Epithelial cell of esophagus (primary cell): Measurements from ENCODE around the gene PRR5L.

ENCODE experiments used
- DNase-seq: peaks from one replicate; pipeline ENCODE4 v3.0.0; 2010; ENCODE audit warnings: low read depth
- H3K4me3 ChIP-seq: 2 replicates; pipeline ENCODE4 v1.5.1; 2011; ENCODE audit warnings: mild to moderate bottlenecking, low read length, control low read depth
- TF ChIP-seq, protein P1 (sequence below): IDR thresholded peaks from 2 replicates; pipeline ENCODE4 v1.5.1; 2011; ENCODE audit warnings: low read depth, mild to moderate bottlenecking, low read length, control low read depth, inconsistent platforms; ENCODE audit not compliant: insufficient read depth; ENCODE audit errors: missing control alignments

Gene PRR5L

DNA sequence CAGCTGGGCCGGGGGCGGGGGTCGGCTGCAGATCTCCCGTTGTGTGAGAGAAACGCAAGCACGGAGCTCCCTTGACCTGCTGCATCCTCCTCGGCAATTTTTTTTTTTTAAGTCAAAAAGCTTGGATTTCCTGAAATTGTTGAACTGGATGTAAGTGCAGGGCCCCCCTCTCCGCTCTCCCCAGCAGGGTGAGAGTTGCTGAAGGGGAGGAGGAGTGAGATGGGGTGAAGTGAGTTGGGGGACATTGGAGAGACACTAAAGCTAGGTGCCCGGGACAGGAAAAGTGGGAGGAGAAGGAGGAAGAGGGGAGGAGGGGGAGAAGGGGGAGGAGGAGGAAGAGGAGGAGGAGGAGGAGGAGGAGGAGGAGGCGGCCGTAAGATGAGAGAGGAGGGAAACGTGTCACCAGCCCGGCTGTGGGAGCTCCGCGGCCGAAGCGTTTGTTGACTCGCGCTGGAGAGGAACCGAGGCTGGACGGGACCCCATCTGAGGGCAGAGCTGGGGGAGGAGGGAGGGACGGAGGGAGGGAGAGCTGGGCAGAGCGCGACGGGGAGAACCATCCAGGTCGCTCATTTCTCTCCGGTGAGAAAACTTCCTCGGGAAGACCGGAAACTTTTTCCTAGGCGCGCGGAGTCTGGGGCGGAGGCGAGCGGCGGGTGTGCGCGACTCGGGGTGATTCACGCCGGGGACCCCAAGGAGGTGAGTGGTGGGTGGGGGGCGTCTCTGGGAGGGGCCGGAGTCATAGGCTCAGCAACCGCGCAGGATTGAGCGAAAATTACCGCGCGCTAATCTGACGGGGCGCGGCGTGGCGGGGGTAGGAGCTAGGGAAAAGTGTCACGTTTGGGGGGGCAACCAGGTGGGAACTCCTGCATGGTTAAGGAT lies 80.2 kb downstream of the PRR5L start:
- DNase-seq, result peak; percentile 42
- TF ChIP-seq, protein P1, sequence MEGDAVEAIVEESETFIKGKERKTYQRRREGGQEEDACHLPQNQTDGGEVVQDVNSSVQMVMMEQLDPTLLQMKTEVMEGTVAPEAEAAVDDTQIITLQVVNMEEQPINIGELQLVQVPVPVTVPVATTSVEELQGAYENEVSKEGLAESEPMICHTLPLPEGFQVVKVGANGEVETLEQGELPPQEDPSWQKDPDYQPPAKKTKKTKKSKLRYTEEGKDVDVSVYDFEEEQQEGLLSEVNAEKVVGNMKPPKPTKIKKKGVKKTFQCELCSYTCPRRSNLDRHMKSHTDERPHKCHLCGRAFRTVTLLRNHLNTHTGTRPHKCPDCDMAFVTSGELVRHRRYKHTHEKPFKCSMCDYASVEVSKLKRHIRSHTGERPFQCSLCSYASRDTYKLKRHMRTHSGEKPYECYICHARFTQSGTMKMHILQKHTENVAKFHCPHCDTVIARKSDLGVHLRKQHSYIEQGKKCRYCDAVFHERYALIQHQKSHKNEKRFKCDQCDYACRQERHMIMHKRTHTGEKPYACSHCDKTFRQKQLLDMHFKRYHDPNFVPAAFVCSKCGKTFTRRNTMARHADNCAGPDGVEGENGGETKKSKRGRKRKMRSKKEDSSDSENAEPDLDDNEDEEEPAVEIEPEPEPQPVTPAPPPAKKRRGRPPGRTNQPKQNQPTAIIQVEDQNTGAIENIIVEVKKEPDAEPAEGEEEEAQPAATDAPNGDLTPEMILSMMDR, result no peak
- peak overlapping the region; percentile 81 for H3K4me3 ChIP-seq

DNA sequence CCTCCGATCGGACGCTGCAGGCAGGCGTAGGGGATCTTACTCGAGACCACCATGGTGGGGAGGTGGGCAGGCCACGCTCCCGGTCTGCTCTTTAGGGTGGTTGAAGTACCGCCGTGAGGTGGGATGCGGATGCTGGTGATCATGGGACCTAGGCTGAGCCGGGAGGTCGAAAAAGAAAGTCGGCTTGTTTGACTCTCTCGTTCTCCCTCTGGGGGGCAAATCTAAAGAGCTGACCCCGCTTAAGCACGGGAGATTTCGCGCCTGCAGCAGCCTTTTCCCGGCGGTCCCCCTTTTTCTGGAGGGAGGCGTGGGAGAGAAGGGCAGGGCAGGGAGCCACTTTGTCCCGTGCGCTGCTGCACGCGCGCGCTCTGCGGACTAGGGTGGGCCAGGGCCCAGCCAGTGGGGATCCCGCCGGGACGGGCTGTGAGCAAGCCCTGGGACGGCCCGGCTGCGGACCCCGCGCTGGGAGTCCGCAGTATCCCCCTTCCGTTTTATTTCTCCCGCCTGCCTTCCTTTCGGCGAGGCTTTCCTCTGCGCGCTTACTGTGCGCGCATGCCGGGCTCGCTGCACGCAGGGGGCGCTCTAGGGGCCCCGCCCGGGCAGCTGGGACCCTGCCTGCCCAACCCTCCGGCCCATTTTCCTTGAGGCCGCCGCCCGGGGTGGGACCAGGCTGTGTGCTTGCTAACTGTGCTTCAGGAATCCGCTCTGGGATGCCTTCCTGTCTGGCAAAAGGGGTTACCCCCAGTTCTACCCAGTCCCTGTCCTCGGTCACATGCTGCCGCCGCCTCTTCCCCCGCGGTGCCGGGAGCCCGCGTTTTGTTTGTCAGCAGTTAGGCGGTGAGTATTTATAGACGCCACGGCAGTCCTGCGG lies 81.0 kb downstream of the PRR5L start:
- peak; percentile 57 for DNase-seq
- peak overlapping the region; percentile 81 for H3K4me3 ChIP-seq
- TF ChIP-seq, protein P1, result peak; percentile 42

DNA sequence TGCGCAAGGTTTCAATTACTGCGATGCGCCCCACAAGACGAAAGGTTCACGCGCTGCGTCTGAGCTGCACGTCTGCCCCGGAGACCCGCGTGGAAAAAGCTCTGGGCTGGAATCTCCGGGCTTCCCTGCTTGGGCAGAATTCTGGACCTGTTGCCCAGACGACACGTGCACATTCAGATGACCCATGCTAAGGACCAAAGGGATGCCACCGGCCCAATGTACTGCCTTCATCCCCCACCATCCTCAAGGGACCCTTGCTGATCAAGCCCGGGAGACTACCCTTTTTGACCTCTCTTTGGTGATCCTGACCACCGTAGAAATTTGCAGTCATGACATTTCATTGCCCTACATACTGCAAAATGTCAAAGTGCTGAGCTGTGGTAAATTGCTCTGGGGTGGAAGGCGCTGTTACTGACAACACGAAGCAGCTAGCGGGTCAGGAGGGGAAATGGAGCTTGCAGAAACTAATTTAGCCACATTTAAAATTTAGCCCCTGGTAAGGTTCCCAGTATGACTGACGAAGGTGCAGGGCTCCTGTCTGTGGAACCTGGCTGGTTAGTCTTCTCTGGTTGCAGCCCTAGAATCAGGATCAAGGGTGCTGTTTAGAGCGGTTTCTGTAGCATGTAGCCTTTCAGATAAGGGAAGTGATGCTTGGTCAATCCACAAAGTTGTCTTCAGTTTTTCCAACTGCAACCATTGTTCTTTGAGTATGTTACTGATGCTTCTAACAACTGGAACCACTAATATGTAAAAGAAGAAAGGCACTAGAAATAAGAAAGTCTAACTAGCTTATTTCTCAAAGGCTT lies 81.9 kb downstream of the PRR5L start:
- no peak for DNase-seq
- H3K4me3 ChIP-seq, result peak overlapping the region; percentile 81
- TF ChIP-seq, protein P1, result no peak

DNA sequence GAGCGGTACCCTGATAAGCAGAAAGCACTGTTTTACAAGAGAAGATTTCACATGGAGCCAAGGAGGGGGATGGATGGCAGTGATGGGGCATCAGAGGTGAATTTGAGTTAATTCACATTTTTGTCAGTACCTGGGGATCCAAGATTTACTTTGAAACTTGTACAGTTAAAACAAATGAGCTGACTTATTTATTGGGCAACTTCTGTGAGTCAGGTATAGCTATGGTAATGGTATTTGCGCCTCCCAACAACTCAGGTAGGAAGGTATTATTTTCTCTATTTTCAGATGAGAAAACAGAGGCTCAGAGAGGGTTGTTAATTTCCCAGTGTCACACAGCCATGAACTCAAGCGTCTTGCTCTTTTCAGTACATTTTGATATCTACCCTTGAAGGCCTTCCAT lies 83.6 kb downstream of the PRR5L start:
- peak; percentile 56 for DNase-seq
- no peak overlapping the region for H3K4me3 ChIP-seq
- TF ChIP-seq, protein P1, result no peak

DNA sequence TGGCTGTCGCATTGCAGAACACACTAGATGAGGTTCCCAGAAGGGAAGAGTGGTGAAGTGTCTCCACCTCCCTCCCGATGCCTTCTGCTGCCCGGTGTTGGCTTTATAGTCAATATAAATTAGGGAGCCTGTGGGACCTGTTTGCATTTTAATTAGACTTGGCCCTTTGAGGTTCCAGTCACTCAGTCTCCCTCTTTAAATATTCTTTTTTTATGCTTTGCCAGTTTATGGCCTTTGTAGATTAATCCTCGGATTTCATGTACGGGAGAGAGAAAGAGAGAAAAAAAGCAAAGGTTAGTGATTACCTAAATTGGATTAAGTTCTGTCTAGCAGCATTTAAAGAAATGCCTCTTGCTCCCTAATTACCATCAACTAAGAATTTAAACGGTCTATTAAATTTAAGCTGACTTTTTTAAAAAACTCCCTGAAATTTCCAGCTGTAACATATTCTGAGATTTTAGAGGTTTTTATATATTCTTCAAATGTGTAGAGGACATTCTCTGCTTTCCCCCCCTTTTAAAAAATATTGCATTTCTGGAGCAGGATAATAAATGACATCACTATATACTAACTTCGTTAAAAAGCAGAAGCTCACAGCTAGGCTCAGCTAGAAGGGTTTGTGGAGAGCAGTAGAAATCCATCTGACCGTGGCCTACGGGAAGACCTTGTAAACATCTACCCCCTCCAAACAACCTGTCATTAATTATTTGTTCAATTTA lies 84.4 kb downstream of the PRR5L start:
- H3K4me3 ChIP-seq, result no peak overlapping the region
- DNase-seq, result no peak
- TF ChIP-seq, protein P1, result no peak

DNA sequence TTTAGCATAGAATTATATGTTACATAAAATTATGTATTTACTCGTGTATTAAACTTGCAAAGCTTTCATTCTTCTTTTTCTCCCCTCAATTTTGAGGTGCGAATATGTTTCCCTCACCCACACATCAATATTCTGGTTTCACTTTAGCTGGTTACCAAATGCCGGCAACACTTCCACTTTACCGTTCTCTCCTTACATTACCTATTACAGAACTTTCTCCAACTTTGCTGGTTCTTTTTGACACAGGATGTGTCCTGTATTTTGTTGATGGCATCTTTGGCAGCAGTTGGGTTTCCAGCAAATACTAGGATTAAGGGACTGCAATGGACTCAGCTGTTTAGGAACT lies 84.9 kb downstream of the PRR5L start:
- no peak overlapping the region for H3K4me3 ChIP-seq
- no peak for DNase-seq
- TF ChIP-seq, protein P1, result no peak
